DLD1 (cell line): ENCODE results near the gene ANAPC2.

ENCODE experiments used
- in situ Hi-C: cut with HindIII; loops from 2 replicates; pipeline ENCODE4 v1.10.0; 2017; ENCODE audit warnings: low sequenced_read_pairs

Gene ANAPC2

DNA sequence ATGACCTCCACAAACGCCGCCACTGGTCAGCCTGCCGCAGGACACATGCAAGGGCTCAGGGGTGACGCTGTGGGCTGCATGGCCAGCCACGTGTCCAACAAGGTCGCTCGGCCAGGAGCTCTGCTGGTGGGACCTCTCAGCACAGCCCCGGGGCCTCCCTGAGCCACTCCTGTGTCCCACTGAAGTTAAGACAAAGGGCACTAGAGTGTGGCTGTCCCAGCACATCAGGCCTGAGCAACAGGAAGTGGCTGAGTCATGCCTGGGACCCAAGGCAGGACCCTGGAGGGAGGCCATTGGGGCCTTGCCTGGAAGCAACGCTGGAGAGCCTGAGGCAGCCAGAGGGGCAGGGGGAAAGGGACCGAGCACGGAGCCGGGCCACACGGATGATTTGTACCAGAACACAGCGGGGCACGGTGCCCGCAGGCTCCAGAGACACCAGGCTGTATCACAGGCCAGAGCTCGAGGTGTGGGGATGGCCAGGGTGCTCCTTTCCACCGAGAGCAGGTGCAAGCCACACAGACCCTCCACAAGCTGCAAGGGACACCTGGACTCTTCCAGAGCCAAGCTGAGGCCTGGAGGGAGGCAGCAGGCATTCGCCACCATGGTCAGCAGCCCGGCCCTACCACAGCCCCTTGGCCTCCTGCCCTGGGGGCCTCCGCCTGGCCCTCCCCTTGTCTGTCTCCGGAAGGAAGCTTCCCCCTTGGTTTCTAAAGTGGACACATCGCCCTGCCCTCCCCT, 10.0 kb downstream of the ANAPC2 start:
- in situ Hi-C loops, result no loop called here

DNA sequence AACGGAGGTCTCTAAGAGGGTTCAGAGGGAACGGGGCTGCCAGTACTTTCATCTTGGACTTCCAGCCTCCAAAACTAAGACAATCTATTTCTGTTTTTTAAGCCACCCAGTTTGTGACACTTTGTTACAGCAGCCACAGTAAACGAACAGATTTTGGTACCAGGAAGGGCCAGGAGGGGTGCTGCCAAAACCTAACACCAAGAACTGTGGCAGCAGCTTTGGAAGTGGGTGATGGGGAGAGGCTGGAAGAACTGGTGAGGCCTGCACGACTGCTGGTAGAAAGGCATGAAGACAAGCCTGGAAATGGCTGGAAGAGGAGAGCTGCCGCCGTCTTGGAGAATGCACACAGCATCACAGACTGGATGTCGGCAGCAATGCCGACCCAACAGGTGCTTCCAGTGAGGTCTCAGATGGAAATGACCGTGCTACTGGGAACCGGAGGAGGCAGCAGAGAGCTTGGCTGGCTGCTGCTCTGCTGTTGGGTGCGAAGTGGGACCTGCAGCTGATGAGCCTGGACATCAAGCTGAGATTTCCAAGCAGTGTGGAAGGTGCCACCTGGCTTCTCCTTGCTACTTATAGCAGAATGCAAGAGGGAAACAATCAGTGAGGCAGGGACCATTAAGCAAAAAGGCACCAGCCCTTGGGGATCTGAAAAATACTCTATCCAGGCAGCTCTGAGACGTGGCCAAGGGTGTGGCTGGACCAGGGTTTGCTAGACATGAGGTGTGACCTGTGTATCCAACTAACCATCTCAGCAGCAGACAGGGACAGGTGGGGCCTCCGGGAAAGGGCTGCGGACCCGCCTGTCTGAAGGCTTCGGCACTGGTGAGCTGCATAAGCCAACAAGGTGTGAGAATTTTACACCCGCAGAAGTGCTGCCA, 11.8 kb downstream of the ANAPC2 start:
- in situ Hi-C loops, result no loop called here

DNA sequence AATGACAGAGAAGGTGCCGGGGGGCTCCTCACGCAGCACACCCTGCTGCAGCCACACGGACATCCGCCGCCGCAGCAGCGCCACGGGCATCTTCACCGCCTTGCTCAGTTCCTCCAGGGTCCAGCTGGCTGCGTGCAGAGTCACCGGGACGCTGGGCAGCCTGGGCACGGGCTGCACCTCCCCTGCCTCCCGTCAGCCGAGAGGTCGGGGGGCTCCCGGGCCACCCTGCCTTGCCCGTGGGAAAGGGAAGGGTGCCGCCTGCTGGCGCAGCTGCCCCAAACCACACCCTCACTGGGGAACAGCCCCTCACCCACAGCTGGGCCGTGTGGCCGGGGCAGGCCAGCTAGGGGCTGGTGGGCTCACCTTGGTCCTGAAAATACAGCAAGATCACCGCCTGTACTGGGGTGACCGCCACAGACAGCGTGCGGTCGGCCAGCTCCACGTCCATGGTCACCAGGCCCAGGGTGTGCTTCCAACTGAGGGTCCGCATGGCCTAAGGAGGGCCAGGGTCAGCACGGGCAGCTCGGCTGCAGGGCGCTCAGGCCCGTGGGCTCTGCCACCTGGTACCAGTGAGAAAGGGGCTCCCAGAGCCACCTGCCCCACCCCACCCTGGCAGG, 12.9 kb downstream of the ANAPC2 start:
- in situ Hi-C loops, result no loop called here

DNA sequence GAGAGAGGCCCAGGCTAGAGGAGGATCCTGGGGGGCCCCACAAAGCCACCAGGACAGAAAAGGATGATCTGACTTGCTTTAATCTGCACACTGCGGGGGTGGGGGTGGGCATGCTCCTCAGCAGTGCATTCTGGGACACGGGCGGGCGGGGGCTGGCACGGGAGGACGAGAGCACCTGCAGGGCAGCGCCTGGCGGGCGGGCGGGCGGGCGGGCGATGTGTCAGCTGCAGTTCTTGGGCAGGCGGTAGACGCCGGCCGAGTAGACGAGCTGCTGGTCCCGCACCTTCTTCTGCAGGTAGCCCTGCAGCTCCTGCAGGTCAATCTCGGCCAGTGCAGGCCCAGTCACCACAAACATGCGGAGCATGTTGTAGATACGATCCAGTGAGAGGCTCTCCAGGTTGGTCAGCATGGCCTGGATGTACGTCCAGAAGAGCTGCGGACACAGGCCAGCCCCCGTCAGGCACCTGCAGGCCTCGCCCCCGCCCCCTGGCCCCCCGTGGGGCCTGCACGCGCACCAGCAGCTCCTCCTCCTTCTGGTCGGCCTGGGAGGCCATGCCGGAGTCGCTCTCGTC, 13.6 kb downstream of the ANAPC2 start:
- in situ Hi-C loops, result loop anchor here (25.0 kb wide), 1 partner anchor 363 kb away; the partner anchor contains the start of gene RABL6

DNA sequence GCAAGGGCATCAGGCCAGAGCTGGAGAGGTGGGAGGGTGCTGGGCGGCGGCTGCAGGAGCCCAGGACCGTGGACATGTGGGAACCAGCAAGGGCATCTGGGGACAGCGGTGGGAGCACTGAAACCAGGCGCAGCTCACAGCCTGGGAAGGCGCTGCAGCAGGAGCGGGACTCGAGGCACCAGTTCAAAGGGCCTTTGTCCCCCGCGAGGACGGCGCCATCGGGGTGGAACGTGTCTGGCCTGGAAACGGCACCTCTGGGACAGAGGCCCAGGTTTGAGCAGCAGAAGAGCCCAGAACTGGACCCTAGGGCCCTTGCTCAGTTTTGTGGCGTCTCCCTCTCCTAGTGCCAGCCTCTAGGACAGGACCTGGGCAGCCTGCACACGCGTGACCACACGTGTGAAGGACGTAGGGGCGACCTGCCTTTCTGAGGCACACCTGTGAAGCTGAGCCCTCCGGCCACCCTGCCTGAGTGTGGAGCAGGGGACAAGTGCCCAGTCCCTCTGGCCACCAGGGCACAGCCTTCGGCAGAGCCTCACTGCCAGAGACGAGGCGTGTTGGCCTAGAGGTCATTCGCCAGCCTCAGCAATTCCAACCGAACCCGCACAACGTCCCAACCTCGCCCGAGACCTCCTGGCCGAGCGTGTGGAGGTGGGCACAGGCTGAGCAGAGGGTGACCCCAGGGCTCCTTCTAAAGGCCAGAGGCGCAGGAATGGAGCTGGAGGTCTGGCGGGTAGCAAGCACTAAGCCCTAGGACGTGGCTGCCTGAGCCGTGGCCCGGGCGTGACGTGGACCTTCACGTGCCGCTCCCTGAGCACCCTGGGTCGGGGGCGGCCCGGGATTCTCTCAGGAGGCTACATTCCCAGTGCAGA, 14.3 kb downstream of the ANAPC2 start:
- in situ Hi-C loops, result loop anchor here (25.0 kb wide), 1 partner anchor 362 kb away; the partner anchor contains the start of gene RABL6

DNA sequence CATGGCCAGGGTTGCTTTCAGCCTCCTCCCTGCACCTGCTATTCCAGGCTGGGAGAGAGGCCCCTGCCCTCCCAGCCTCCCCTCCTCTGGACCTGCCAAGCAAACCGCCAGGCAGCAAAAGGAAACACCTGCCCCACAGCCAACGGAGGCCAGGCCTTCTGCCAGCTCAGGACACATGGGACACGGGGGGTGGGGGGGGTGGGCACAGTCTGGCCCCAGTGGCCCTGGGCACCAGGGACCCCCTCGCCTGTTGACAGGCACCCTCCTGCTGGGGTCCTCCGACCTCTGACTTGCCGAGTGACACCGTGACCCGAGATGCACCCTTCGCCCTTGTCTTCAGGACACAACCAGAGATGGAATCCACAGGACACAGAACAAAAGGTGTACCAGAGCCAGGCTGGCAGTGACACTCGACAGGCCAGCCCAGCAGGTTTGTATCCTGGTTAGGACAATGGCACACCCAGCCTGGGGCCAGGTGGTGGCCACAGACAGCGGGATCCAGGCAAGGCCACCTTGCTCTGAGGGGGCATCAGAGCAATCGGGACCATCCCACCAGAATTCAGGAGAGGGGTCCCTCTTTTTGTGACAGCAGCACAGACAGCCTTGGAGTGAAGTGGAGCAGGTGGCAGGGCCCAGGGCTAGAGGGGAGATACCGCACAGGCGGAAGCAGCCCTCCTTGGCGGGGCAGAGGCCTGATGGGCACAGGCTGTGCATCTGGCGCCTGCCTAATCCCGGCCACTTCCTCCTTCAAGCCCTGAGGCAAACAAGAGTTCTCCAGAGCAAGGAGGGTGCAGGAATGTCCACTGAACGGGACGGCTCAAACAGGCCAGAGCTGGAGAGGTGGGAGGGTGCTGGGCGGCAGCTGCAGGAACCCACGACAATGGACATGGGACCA, 15.2 kb downstream of the ANAPC2 start:
- in situ Hi-C loops, result loop anchor here (25.0 kb wide), 1 partner anchor 361 kb away; the partner anchor contains the start of gene RABL6

DNA sequence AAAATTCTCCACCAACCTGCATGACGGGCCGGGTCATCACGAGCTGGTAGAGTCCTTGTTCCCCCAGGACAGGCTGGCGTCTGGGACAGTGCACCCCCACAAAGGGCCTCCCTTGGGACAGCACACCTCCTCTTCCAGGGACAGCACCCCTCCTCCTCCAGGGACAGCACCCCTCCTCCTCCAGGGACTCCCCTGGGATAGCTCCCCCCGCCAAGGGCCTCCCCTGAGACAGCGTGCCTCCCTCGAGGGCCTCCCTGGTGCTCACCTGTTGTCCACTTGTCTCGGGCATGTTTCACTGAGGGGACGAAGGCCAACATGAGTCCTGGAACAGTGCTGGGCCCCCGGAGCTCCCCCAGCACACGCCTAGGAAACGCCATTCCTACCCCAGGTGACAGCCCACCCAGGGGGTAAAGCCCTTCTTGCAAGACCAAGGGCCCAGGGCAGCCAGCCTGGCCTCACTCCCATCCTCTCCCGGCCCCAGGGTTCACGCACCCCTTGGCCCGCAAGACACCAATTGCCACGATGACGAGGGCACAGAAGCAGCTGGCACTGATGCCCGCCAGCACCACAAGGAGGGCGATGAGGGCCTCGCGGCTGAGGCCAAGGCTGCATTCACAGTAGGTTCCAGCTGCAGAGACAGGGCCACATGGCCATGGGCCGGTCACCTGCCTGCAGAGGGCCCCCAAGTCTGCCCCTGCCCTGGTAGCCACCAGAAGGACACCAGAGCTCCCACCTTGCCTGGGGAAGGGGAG, 17.0 kb downstream of the ANAPC2 start:
- in situ Hi-C loops, result loop anchor here (25.0 kb wide), 1 partner anchor 359 kb away; the partner anchor contains the start of gene RABL6

DNA sequence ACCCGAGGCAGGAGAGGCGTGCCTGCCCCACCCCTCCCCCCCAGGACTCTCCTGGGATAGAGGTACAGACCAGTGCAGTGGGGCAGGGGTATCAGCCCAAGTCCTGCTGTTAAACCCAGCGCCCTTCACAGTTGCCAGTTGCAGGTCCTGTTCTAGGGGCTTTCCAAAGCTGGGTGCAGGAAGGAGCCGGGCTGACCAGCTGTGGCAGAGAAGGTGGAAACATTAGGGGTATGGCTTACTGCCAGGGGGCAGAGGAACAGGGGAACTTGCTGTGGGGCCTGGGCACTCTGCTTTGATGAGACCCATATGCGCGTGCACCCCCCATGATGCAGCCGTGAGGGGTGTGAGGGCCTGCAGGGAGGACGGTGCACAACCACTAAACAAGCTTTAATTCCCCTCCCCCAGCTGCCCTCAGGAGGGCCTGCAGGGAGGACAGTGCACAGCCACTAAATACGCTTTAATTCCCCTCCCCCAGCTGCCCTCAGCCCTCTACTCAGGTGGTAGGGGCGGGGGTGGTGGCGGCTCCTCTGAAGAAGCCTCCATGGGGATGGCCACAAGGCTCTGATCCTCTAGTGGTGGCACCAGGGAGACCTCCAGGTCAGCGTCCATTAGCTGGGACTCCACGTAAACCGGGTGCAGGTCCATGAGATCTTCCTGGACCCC, 17.7 kb downstream of the ANAPC2 start:
- in situ Hi-C loops, result loop anchor here (25.0 kb wide), 1 partner anchor 358 kb away; the partner anchor contains the start of gene RABL6

DNA sequence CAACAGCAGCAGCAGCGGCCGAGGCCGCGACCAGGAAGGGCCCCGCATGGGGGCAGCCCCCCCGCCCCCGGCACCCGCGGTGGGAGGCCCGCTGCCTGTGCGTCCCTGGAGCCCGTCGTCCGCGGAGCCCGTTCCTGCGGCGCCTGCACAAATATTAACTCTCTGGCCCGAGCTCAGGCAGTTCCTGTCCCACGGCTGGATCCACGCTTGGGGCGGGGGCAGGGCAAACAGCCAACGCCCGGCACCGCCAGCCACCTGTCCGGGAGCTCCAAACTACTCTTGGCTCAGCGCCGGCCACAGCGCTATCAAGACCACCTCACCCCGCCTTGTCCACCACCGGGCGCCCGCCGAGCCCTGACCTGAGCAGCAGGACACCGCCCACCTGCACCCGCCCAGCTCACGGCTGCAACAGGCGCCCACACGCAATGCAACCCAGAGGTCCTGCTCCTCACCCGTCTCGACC, 18.4 kb downstream of the ANAPC2 start, which contains the start of gene LRRC26:
Gene LRRC26 (minus strand): TSS at position 156 of the 463 bp plus-strand sequence. CDS start 108 bp downstream, at position 48.
- in situ Hi-C loops, result loop anchor here (25.0 kb wide), 1 partner anchor 358 kb away; the partner anchor contains the start of gene RABL6

DNA sequence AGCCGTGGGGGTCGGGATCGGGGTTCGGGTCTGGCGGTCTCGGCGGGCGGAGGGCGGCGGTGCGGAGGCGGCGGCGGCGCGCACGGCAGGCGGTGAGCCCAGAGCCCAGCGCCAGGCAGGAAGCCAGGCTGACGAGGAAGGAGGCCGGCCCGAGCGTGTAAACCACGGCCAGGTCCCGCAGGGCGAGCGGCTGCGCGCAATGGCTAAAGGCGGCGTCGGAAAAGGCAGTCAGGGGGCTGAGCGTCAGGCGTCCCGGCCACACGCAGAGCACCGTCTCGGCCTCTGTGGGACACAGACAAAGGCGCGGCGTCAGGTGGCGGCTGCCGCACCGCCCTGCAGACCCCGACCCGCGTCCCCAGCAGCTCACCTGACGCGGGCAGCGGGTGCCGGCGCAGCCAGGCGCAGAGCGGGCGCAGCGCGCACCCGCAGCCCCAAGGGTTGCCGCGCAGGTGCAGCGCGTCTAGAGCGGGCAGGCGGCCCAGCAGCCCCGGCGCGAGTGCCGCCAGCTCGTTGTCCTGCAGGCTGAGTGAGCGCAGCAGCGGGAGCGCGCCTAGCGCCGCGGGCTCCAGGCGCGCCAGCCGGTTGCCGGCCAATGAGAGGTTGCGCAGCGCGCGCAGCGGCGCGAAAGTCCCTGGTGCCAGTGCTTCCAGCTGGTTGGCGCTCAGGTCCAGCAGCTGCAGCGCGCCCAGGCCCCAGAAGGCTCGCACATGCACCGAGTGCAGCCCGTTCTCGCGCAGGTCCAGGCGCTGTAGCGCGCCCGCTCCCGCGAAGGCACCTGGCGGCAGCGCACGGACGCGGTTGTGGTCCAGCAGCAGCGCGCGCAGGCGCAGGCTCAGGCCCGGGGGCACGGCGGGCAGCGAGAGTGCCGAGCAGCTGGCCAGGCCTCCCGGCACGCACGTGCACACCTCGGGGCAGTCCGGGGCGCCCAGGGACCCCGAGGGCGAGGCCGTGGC, 19.2 kb downstream of the ANAPC2 start:
- in situ Hi-C loops, result loop anchor here (25.0 kb wide), 1 partner anchor 357 kb away; the partner anchor contains the start of gene RABL6

DNA sequence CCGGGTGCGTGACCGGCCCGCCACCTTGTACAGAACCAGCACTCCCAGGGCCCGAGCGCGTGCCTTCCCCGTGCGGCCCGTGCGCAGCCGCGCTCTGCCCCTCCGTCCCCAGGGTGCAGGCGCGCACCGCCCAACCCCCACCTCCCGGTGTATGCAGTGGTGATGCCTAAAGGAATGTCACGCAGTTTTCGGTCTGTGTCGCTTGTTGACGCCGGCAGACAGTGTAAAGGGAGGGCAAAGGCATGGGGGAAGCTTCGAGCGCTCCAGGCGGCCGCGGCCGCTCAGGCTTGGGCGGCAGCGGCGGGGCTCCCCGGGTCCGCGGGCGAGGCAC, 19.8 kb downstream of the ANAPC2 start:
- in situ Hi-C loops, result loop anchor here (25.0 kb wide), 1 partner anchor 356 kb away; the partner anchor contains the start of gene RABL6

DNA sequence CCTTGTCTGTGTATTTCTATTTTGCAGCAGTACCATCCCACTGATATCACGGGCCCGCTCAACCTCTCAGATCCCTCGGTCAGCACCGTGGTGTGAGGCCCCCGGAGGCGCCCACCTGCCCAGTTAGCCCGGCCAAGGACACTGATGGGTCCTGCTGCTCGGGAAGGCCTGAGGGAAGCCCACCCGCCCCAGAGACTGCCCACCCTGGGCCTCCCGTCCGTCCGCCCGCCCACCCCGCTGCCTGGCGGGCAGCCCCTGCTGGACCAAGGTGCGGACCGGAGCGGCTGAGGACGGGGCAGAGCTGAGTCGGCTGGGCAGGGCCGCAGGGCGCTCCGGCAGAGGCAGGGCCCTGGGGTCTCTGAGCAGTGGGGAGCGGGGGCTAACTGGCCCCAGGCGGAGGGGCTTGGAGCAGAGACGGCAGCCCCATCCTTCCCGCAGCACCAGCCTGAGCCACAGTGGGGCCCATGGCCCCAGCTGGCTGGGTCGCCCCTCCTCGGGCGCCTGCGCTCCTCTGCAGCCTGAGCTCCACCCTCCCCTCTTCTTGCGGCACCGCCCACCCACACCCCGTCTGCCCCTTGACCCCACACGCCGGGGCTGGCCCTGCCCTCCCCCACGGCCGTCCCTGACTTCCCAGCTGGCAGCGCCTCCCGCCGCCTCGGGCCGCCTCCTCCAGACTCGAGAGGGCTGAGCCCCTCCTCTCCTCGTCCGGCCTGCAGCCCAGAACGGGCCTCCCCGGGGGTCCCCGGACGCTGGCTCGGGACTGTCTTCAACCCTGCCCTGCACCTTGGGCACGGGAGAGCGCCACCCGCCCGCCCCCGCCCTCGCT, 20.4 kb downstream of the ANAPC2 start:
- in situ Hi-C loops, result loop anchor here (25.0 kb wide), 1 partner anchor 356 kb away; the partner anchor contains the start of gene RABL6

DNA sequence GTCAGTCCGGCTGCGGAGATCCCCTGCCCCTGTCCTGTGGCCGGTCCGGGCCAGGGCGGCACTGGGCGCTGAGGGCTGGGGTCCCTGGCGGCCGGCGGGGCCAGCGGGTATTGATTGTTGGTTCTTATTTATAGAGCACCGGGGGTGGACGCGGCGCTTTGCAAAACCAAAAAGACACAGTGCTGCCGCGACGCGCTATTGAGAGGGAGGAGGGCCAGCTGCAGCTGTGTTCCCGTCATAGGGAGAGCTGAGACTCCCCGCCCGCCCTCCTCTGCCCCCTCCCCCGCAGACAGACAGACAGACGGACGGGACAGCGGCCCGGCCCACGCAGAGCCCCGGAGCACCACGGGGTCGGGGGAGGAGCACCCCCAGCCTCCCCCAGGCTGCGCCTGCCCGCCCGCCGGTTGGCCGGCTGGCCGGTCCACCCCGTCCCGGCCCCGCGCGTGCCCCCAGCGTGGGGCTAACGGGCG, 21.0 kb downstream of the ANAPC2 start:
- in situ Hi-C loops, result loop anchor here (25.0 kb wide), 1 partner anchor 355 kb away; the partner anchor contains the start of gene RABL6

DNA sequence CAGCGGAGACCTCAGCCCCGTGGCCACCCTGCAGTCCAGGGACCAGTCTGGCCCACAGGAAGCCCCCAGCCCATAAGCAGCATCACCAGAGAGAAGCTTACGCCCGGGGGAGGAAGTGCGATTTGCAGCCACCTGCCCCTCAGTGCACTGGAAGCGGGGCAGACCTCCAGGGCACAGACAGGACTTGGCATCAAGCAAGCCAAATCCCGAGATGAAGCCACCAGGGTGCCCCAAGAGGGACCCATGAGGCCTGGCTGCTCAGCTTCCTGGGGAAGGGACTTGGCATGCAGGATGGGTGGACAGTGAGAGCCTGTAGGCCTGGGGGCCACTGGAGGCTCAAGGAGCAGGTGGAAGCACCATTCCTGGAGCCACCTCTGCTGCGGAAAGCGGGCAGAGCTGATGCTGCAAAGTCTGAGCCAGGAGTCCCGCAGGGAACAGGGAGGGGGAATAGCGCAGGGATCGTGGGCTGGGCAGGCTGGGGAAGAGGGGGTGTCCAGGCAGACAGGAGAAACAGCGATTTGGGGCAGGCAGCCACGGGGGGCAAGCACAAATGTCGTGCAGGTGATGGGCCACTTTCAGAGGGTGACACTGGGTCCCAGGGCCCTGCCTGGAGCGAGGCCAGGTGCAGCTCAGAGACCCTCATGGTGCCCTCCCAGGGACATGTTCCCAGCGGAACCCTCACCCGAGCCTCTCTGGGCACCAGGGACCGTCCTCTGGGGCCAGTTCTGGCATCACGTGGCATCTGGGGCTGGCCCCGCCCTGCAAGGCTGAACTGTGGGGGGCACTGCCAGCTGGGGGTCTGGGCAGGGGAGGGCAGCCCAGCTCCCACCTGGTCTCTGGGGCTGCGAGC, 21.8 kb downstream of the ANAPC2 start:
- in situ Hi-C loops, result loop anchor here (25.0 kb wide), 1 partner anchor 354 kb away; the partner anchor contains the start of gene RABL6
